HL-60 (cell line): ENCODE data around the gene STMP1.

Experiments used
- TF ChIP-seq, protein P1 (sequence below): IDR thresholded peaks from one replicate; pipeline ENCODE4 v1.5.1; 2011; ENCODE audit warnings: low read length, control low read depth, inconsistent platforms; ENCODE audit not compliant: insufficient read depth
- TF ChIP-seq, protein P2 (sequence below): IDR thresholded peaks from 2 replicates; pipeline ENCODE4 v1.6.1; 2012; ENCODE audit warnings: low read depth; ENCODE audit not compliant: insufficient replicate concordance

DNA sequence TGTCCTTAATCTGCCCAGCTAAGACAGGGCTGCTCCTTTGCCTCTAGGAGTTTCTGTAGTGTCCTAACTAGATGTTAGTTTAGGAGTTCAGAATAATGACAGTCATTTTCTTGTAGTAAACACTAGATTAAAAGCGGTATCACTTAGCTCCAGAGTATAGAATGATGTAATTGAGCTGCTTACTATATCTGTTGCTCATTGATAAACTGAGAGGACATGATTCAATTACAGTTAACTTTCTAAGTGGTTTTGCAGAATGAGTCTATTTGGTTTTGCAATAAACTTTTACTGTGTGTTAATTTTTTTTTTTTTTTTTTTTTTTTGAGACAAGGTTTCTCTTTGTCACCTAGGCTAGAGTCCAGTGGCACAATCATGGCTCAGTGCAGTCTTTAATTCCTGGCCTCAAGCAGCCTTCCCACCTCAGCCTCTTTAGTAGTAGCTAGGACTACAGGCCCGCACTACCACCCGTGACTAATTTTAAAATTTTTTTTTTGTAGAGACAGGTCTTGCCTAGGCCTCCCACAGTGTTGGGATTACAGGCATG lies 1.8 kb downstream of the STMP1 start:
- TF ChIP-seq, protein P1, sequence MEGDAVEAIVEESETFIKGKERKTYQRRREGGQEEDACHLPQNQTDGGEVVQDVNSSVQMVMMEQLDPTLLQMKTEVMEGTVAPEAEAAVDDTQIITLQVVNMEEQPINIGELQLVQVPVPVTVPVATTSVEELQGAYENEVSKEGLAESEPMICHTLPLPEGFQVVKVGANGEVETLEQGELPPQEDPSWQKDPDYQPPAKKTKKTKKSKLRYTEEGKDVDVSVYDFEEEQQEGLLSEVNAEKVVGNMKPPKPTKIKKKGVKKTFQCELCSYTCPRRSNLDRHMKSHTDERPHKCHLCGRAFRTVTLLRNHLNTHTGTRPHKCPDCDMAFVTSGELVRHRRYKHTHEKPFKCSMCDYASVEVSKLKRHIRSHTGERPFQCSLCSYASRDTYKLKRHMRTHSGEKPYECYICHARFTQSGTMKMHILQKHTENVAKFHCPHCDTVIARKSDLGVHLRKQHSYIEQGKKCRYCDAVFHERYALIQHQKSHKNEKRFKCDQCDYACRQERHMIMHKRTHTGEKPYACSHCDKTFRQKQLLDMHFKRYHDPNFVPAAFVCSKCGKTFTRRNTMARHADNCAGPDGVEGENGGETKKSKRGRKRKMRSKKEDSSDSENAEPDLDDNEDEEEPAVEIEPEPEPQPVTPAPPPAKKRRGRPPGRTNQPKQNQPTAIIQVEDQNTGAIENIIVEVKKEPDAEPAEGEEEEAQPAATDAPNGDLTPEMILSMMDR, result no peak
- TF ChIP-seq, protein P2, sequence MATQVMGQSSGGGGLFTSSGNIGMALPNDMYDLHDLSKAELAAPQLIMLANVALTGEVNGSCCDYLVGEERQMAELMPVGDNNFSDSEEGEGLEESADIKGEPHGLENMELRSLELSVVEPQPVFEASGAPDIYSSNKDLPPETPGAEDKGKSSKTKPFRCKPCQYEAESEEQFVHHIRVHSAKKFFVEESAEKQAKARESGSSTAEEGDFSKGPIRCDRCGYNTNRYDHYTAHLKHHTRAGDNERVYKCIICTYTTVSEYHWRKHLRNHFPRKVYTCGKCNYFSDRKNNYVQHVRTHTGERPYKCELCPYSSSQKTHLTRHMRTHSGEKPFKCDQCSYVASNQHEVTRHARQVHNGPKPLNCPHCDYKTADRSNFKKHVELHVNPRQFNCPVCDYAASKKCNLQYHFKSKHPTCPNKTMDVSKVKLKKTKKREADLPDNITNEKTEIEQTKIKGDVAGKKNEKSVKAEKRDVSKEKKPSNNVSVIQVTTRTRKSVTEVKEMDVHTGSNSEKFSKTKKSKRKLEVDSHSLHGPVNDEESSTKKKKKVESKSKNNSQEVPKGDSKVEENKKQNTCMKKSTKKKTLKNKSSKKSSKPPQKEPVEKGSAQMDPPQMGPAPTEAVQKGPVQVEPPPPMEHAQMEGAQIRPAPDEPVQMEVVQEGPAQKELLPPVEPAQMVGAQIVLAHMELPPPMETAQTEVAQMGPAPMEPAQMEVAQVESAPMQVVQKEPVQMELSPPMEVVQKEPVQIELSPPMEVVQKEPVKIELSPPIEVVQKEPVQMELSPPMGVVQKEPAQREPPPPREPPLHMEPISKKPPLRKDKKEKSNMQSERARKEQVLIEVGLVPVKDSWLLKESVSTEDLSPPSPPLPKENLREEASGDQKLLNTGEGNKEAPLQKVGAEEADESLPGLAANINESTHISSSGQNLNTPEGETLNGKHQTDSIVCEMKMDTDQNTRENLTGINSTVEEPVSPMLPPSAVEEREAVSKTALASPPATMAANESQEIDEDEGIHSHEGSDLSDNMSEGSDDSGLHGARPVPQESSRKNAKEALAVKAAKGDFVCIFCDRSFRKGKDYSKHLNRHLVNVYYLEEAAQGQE, result no peak
